Mucosa of gallbladder (tissue), 1 donor: ENCODE results near the gene PPP1R27. TPM values are rescaled to one million over a fixed set of nuclear protein-coding genes. Genes with fewer than 3 reads are reported as not detected.
"Not testable (repeated sequence)": the region's sequence is repeated elsewhere in the genome, so short reads cannot be mapped to it uniquely, and the experiment has no call there.

ENCODE experiments used
- DNase-seq: peaks from one replicate; pipeline ENCODE4 v3.0.0-alpha.2; 2020; ENCODE audit warnings: low spot score
- total RNA-seq: library from RNA; stranded (reverse); gene quantifications from one replicate; pipeline ENCODE4 v1.2.1, GENCODE V29; 2021
- donor health status: DM: no; HTN: no; CAD: no.

PPP1R27 gene
- total RNA-seq, 1 donor from 2014 or later: not detected

GRCh38 chr17:81841866-81842265 lies 7.0 kb upstream of the PPP1R27 start:
- DNase-seq: no peak

GRCh38 chr17:81840826-81841778 lies 6.3 kb upstream of the PPP1R27 start:
- no peak for DNase-seq

GRCh38 chr17:81840059-81840458 lies 5.2 kb upstream of the PPP1R27 start:
- not testable (repeated sequence) for DNase-seq

- DNase-seq: no peak
Measured at GRCh38 chr17:81839301-81839700, 4.5 kb upstream of the PPP1R27 start.

- DNase-seq: no peak
Measured at GRCh38 chr17:81838753-81839255, 4.0 kb upstream of the PPP1R27 start.

GRCh38 chr17:81837641-81838040 lies 2.8 kb upstream of the PPP1R27 start:
- no peak for DNase-seq

- no peak for DNase-seq
Measured at GRCh38 chr17:81833921-81834830, 674 bp downstream of the PPP1R27 start.

GRCh38 chr17:81833160-81833920 lies 1.5 kb downstream of the PPP1R27 start, which contains the start of gene MCRIP1:
Gene MCRIP1, minus strand, starts transcription at chr17:81833291. Its CDS starts 8,785 bp downstream, at chr17:81824506.
- peak; percentile 95 for DNase-seq

GRCh38 chr17:81832608-81833159 lies 2.2 kb downstream of the PPP1R27 start:
- DNase-seq: peak; percentile 26

GRCh38 chr17:81831957-81832607 lies 2.8 kb downstream of the PPP1R27 start:
- DNase-seq: no peak

- no peak for DNase-seq
Measured at GRCh38 chr17:81831563-81831956, 3.3 kb downstream of the PPP1R27 start.

GRCh38 chr17:81829858-81830257 lies 5.0 kb downstream of the PPP1R27 start:
- no peak for DNase-seq

GRCh38 chr17:81828656-81829055 lies 6.2 kb downstream of the PPP1R27 start:
- DNase-seq: no peak

- DNase-seq: no peak
Measured at GRCh38 chr17:81825841-81826466, 8.9 kb downstream of the PPP1R27 start.

GRCh38 chr17:81824595-81824994 lies 10.3 kb downstream of the PPP1R27 start:
- no peak for DNase-seq

- no peak for DNase-seq
Measured at GRCh38 chr17:81823820-81824550, 10.9 kb downstream of the PPP1R27 start.

- DNase-seq: no peak
Measured at GRCh38 chr17:81822996-81823819, 11.6 kb downstream of the PPP1R27 start.

GRCh38 chr17:81822312-81822637 lies 12.6 kb downstream of the PPP1R27 start:
- no peak for DNase-seq
